ENCODE results near the gene ARID3C.
A peak's percentile ranks its signal among the peaks of the same experiment; 100 is the strongest.
"Not testable (repeated sequence)": the region's sequence is repeated elsewhere in the genome, so short reads cannot be mapped to it uniquely, and the experiment has no call there.

The ARID3C gene

DNA sequence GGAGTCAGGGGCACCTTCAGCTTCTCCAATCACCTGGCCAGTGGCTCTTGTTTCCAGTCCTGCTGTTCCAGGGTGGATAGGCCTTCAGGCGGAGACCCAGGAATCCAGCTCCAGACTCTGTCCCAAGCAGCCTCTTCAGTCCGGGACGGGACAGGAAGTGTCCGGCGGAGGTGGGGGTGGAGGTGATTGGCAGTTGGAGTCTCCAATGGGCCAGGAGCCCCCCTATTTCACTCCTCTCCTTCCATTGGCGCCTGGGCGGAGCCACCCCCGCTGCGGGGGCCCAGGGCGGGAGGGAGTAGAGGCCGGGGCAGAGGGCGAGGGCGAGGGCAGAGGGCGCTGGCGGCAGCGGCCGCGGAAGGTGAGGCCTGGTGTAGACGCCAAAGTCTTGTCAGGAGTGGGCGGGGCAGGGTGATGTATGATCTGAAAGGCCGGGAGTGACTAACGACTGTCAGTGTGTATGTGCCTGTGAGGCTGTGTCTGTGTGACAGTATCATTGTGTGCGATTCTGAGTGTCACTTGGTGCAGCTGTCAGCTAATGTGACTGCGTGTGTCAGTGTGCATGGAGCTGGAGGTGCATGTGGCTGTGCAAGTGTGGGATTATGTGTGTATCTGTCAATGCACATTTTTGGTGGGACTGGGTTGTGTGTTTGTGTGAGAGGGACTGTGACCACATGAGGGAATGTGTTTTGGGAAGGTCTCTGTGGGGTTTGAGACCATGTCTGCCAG, 23.2 kb upstream of the ARID3C start, which contains the start of gene IL11RA:
TSS of gene IL11RA (plus strand) at position 310 of the 726 bp plus-strand sequence. CDS start 3,033 bp downstream, outside the sequence.
- peak; percentile 45 for DNase-seq

DNA sequence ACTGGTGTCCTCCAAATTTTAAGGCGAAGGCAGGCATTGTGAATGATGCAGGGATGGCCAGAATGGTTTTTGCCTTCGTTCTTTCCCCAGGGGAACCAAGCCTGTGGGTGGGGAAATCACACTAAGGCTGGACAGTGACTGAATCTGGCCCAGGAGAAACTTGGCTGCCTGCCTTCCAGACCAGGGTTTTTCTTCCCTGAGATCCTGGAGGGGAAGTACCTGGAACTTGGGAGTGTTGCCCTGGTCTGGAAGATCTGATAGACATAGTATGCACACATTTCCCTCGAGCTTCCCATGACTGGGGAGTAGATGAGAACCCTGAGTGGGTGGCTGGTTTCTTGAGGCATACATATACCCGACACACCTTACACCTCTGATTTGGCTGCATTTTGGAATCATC, 22.5 kb upstream of the ARID3C start:
- DNase-seq: no peak

DNA sequence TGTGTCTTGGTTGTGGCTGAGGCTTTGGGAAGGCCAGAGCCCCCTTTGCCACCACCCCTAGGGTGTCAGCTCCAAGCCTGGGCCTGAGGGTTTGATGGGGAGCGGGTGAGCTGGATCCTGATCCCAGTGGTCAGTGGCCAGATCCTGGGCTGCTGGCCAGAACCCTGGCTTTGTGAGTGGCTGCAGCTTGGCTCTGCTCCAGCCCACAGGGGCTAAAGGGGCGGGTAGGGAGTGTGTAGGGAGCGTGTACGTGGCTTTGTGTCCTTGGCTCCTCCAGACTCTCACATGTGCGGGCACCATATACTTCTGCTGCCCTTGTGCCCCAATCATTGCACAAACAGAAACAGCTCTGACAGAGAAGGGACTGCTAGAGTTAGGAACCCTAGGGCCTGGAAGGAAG, 21.9 kb upstream of the ARID3C start:
- no peak for DNase-seq

DNA sequence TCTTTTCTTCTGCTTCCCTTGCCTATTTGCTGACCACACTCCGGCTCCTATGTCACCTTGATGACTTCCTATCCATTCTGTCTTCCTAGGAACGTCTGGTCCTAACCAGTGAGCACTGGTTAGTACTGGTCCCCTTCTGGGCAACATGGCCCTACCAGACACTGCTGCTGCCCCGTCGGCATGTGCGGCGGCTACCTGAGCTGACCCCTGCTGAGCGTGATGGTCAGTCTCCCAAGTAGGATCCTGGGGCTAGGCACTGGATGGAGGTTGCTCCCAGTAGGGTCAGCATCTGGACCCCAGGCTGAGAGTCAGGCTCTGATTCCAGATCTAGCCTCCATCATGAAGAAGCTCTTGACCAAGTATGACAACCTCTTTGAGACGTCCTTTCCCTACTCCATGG, 19.8 kb upstream of the ARID3C start:
- no peak for DNase-seq

DNA sequence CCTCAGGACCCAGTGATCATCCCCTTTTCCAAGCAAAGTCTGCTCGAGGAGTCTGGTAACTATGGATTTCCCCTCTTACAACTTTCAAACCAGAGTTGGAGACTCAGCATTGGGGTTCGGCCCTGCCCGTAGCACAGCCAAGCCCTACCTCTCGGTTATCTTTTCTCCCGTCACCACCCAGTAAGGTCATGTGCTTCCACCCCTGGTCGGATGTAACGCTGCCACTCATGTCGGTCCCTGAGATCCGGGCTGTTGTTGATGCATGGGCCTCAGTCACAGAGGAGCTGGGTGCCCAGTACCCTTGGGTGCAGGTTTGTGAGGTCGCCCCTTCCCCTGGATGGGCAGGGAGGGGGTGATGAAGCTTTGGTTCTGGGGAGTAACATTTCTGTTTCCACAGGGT, 18.8 kb upstream of the ARID3C start:
- DNase-seq: no peak

DNA sequence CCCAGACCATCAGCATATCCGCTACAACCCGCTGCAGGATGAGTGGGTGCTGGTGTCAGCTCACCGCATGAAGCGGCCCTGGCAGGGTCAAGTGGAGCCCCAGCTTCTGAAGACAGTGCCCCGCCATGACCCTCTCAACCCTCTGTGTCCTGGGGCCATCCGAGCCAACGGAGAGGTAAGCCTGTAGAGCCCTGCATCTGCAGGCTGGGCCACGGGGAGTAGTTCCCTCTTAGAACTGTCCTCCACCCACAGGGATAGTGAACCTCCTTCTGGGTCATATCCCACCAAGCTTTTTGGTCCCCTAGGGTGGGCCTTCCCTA, 18.2 kb upstream of the ARID3C start:
- DNase-seq: no peak

DNA sequence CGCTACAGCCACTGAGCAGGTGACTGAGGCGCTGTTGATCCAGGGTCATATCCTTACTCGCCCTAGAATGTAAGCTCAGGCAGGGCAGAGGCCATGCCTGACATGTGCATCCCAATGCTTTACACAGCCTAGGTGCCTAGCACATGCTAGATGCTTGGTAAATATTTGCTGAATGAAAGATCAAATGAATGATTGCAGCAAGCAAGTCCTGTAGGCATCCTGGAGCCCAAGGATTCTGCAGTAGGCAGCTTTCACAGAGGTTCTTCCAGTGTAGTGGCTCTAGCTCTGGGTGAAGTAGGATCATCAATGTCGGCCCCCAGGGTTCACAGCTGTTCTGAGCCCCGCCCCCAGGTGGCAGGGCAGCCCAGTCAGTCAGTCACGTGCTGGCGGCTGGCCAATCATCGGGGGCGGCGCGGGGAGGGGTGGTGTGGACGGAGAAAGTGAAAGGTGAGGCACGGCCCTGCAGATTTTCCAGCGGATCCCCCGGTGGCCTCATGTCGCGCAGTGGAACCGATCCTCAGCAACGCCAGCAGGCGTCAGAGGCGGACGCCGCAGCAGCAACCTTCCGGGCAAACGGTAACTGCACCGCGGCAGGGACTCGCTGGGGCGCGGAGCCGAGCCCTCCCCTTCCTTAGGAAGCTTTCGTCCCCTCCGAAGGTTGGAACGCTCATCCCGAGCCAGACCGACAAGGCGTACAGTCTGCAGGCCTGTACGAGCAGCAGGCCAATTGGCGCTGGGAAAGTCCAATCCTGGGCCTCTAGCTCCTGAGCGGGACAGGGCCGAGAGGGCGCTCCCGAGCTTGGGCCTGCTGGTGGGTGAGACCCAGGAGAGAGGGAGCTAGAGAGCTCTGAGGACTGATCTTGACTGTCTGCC, 17.6 kb upstream of the ARID3C start, which contains the start of gene GALT:
TSS of gene GALT (plus strand) at position 465 of the 873 bp plus-strand sequence. CDS start at position 495, 30 bp downstream.
- peak; percentile 80 for DNase-seq

DNA sequence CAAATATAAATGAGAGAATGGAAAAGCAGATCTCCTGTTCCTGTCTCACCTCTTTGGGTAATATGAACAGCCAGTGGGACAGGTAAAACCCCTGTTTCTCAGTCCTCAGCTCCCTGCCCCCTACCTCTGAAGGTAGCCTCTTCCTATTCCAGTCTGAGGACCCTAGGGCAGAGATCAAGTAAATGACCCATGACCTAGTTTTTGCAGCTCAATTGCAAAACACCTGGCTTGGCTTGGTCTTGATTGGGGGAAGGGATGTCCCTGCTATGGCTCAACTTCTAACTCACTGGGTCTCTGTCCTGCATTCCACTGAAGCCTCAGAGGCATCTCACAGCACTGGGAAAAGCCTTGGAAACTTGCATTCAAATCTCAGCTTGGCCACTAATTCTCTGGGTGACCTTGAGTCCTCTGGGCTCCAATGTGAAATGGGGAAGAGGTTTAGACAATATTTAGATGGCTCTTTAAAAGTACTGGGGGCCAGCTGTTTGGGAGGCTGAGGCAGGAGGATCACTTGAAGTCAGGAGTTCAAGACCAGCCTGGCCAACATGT, 16.0 kb upstream of the ARID3C start:
- no peak for DNase-seq

DNA sequence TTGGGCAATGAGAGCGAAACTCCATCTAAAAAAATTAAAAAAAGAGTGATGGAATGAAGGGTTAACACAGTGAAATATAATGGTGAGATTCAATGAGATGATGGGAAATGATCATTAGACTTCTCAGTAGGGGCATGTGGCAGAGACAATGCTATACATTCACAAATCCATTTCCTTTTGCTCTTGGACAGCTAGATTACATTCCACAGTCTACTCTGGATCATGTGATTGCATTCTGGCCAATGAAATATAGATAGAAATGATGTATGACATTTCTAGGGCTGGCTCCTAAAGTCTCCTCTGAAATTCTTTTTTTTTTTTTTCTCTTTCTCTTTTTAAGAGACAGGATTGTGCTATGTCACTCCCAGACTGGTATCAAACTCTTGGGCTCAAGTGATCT, 13.8 kb upstream of the ARID3C start:
- no peak for DNase-seq

DNA sequence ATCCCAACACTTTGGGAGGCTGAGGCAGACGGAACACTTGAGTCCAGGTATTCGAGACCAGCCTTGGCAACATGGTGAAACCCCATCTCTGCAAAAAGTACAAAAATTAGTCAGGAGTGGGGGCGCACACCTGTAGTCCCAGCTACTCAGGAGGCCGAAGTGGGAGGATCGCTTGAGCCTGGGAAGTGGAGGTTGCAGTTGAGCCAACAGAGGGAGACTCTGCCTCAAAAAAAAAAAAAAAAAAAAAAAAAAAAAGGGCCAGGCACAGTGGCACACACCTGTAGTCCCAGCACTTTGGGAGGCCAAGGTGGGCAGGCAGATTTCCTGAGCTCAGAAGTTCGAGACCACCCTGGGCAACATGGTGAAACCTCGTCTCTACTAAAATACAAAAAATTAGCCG, 10.5 kb upstream of the ARID3C start:
- not testable (repeated sequence) for DNase-seq

DNA sequence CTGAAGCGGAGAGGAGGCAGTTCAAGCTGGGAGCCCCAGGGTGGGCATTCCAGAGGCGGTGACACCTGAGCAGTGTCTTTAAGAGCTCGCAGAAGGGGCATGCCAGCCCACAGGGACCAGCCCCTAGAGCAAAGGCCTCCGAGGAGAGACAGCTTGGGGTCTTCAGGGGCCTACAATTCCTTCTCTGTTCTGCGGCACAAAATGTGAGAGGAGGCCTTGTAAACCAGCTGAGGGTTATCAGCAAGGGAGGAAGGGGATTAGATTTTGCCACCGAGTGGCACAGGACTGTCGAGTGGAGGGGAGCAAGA, 9.2 kb upstream of the ARID3C start:
- DNase-seq: no peak

DNA sequence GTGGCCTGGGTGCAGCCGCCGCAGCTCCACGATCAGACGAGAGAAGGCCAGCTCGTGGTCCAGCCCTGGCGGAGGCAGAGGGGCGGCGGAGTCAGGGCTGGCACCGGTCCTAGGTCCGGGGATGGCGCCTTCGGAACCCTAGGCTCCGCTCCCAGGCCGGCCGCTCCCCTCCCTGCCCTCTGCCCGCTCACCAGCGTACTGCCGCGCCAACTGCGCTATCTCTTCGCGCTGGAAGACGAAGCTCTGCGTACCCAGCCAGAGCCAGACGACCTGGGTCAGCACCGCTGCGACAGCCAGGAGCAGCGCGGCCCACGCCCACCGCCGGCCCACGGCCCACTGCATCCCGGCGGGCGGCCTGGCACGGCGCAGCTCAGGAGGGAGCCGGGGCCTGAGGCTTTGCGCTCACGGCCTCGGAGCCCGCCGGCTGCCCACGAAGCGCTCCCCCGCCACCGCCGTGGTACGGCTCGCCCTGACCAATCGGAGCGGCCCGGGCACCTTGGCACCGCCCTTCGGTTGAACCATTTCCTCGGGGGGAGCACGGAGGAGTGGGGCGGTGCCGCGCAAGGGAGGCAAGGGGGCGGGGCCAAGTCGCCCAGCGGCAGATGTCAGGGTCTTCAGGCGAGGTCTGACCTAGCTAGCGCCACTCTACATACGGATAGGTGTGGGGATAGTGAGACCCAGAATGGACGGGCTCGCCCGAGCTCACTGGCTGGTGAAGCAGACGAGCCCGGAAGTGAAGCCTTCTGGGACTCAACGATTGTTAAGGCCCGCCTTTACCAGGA, 8.7 kb upstream of the ARID3C start, which contains the start of gene SIGMAR1:
TSS of gene SIGMAR1 (minus strand) at position 432 of the 782 bp plus-strand sequence. CDS start at position 342, 90 bp downstream.
- DNase-seq: peak; percentile 78

DNA sequence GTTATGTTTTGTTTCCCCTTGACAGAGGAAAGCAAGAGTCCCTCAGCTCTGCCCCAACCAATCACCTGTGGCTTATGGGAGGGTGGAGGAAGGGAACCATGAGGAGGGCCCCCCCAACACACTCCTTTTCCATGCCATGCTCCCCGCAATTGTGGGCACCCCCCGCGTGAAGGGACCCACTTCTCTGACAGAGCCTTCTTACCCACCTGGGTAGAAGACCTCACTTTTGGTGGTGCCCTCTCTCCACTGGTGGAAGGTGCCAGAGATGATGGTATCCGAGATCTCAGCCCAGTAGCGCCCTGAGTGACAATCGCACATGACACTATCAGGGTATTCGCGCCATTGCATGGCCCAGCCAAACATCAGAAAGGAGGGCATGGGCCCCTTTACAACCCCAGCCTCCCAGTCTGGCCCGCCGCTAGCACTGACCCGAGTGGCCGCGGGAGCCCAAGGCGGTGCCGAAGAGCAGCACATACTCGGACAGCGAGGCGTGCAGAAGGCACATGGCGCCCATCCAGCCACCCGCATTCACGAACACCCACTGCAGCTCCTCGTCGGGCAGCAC, 8.0 kb upstream of the ARID3C start:
- DNase-seq: no peak

DNA sequence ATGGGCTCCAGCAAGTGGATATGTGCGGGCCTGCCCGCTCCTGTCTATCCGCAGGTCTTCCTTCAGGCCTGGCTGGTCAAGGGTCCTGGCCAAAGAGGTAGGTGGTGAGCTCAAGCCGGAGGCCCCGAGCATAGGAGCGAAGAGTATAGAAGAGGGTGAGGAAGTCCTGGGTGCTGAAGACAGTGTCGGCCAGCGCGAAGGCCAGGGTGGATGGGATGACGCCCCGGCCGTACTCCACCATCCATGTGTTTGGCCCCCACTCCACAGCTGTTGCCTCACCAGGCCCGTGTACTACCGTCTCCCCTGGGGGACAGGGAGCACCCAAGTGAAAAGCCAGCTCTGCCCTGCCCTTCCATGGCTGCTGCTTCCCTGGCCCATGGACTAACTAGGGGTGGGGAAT, 6.7 kb upstream of the ARID3C start:
- no peak for DNase-seq

DNA sequence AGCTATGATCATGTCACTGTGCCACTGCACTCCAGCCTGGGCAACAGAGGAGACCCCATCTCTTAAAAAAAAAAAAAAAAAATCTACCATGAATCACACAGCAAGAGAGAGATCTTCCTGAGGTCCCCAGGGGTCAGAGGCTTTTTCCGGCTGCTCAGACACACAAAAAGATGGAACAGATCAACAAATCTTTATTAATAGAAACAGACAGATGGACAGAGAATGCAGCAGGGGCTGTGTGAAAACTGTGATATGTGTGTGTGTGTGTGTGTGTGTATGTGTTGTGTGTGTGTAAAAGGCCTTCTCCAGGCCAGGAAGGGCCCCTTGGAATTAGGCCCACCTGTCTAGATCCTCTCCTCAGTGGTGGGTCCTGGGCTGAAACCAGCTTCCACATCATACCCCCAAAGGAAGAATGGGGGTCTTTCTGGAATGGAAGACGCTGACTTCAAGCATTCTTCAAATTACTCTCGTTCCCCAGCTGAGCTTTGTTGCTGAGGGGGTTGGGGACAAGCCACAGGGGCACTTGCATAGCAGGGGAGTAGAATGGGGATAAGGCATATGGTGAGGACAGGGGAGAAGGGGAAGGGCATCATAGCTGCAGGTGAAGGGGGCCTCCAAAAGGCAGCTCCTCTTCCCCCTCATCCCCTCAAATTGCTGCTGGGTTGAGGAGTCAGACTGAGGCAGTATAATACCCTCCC, 5.8 kb upstream of the ARID3C start:
- no peak for DNase-seq

DNA sequence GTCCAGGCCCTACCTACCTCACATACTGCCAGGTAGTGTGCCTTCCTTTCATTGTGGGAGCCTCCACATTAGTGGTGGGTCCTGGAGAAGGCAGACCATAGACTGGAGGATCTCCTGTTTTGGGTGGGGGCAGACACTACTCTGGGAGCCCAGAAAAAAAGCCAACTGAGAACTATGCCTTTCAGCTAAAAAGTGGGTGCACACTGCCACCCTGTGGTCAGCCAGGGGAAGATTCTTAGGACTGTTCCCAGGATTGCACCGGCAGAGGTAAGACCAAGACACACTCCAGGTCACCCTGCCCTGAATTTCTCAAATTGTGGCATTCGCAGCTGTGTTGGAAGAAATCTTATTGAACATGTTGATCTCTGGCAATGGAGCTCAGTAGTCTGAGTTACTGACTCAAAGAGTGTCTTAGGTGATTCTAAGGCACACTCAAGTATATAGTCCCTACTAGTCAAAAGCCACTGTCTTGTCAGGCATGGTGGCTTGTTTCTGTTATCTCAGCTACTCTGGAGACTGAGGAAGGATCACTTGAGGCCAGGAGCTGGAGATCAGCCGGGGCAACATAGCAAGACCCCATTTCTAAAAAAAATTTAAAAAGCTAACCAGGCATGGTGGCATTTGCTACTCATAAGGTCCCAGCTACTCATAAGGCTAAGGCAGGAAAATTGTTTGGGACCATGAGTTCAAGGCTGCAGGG, 5.1 kb upstream of the ARID3C start:
- DNase-seq: peak; percentile 12

DNA sequence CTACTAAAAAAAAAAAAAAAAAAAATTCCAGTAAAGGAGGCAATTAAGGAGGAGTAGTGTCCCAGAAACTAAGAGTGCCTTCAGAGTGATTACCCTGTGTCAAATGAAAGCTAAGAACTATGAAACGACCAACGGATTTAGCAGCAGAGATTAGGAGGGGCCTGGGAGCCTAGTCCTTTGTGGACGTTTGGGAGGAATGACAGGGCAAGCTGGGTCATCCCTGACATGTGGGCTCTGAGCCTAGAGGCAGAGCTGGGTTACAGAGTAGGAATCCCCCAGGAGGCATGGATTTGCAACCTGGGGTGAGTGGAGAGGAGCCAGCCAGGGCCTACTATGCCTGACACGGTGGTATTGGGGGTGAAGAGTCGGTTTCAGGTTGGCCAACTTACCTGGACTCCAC, 4.3 kb upstream of the ARID3C start:
- DNase-seq: no peak

DNA sequence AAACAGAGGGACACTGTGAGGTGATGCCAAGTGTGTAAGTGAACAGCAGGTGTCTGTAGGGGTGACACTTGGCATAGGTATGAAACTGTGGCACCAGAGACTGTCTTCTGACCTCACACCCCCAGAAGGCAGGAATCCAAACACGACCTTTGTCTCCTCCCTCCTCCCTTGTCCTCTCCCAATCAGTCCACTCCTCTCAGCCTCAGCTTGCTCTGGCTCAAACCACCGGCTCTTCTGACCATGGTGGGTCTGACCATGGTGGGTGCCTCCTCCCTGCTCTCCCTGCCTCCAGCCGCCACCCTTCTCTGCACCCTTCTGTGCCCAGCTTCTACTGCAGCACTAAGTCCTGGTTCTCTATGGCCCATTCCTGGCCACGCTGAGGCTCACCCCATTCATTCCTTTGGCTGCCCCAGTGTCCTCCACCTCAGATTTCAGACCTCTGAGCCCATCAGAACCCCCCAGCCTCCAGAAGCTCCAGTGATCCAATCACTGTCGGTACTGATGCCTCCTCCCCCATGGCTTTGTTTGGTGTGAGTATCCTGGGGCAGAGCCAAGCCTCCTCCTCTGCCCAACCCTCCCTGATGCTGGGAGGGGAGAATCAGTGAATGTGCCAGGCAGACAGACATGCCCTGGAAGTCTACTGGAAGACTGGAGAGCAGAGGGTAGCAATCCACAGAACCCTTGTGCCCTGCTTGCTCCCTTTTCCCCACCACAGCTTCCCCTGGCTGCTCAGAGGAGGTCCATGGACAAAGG, 1.7 kb upstream of the ARID3C start:
- no peak for DNase-seq

DNA sequence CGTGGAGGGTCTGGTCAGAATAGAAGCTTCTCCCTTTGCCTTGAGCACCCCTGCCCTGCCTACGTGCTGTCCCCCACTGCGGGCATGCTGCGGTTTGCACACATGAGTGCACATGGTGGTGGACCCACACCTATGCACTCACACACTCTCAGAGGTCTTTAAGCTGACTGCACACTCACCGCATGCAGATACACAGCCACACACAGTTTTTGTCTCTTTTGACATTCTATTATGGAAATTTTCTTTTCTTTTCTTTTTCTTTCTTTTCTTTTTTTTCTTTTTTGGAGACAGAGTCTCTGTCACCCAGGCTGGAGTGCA, 584 bp upstream of the ARID3C start:
- no peak for DNase-seq

DNA sequence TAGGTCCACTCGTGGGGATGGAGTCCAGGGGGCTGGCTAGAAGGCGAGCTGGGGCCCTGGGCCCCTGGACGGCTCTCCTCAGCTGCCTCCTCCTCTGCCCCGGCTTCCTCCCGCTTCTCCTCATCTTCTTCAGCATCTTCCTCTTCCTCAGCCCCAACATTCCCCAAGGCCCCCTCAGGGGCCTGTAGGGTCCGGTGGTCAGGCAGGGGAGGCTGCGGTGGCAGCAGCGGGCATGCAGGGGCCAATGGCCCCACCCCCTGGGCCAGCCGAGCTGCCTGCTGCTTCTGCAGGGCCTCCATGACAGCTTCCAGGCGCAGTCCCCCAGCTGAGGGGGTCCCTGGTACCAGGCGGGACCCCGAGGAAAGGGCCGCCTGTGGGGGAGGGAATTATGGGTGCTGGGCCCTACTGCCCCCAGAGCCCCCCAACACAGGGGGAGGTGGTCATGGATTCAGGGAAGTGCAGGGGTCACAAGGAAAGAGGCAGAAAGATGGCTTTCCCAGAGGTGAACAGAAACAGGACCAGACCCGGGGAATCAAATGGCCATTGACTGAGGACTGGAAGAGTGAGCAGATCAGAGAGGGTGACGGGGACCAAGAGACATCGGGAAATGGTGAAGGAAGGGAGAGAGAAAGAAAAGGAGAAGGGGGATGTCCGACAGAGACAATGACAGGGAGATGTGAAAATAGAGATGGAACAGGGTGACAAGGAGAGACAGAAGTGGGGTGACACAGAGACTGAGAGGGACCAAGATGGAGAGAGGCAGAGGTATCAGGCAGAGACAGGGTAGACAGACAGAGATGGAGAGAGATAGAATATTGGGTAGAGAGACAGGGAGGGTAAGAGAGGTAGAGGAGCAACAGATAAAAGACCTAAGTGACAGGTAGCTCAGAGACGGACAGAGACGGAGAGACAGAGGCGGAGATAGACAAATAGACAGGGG, 880 bp downstream of the ARID3C start:
- DNase-seq: no peak

Data from DMS153 (cell line).